Colonic mucosa (tissue), 4 donors: Measurements from ENCODE around the gene NRDE2. TPM values are rescaled to one million over a fixed set of nuclear protein-coding genes. Genes with fewer than 3 reads are reported as not detected.

ENCODE experiments used
- DNase-seq: peaks from one replicate; pipeline ENCODE4 v3.0.0-alpha.2; 2020
- H3K27ac ChIP-seq: fragments of 200-600 bp; one replicate; pipeline ENCODE4 v1.8.0; 2021
- H3K27me3 ChIP-seq: fragments of 200-600 bp; one replicate; pipeline ENCODE4 v1.8.0; 2021
- H3K36me3 ChIP-seq: fragments of 200-600 bp; one replicate; pipeline ENCODE4 v1.8.0; 2021
- H3K4me1 ChIP-seq: fragments of 200-600 bp; one replicate; pipeline ENCODE4 v1.8.0; 2021; ENCODE audit warnings: mild to moderate bottlenecking
- H3K4me3 ChIP-seq: fragments of 200-600 bp; one replicate; pipeline ENCODE4 v1.8.0; 2021
- H3K9ac ChIP-seq, 2 donors: one replicate each; pipeline ENCODE4 v1.7.0; 2013; ENCODE audit warnings: control low read depth in 2 of 2, low read depth in 2 of 2, low read length in 2 of 2
- H3K9me3 ChIP-seq: fragments of 200-600 bp; one replicate; pipeline ENCODE4 v1.8.0; 2021
- CTCF ChIP-seq: fragments of 200-600 bp; IDR thresholded peaks from one replicate; pipeline ENCODE4 v1.8.0; 2022; ENCODE audit warnings: antibody characterized with exemption, mild to moderate bottlenecking
- intact Hi-C: fragments of 100-400 bp; cut with DNase I; formaldehyde crosslinking; loops from one replicate; pipeline ENCODE4 v1.14.1; 2022
- total RNA-seq, 2 donors: library from RNA; stranded (reverse); fragmentation: NEBNext Ultra II Directional in 1 of 2; extraction: Animal tissue kit (Norgen Biotek cat#: 25700) in 1 of 2; gene quantifications; one replicate each; pipeline ENCODE4 v1.2.1, GENCODE V29; 2021
- donor health status: healthy.
- donor health status: DM: no; HTN: no; CAD: no.
- donor health status: DM: no; HTN: no; CAD: no.

NRDE2 gene
- total RNA-seq, 2 donors from 2014 or later = 14.7 to 22.1 TPM

- DNase-seq = no peak
- Histone ChIP-seq H3K27ac (no peak overlapping the region), H3K4me1 (no peaks in the 10 kb centered on the region), H3K9ac (no peak overlapping the region), H3K9me3 (no peaks in the 10 kb centered on the region), H3K4me3 (no peak overlapping the region), H3K36me3 (no peaks in the 10 kb centered on the region), H3K27me3 (no peaks in the 10 kb centered on the region)
- intact Hi-C loops = no loop called here
- no peak for TF ChIP-seq CTCF
Observed at GRCh38 chr14:90228478-90228877, 103.3 kb downstream of the NRDE2 start.

Other genes with a start within 250 kb of the NRDE2 start
- 10 to 100 TPM; 68.3 to 92.6 TPM for gene PSMC1, start 75.4 kb downstream of the NRDE2 start, total RNA-seq
- gene CALM1, start 65.1 kb upstream of the NRDE2 start, total RNA-seq = 100 to 1,000 TPM; 676 to 714 TPM